ENCODE data around the gene FUNDC2. TPM values are rescaled to one million over a fixed set of nuclear protein-coding genes. Genes with fewer than 3 reads are reported as not detected.

FUNDC2 gene
- total RNA-seq, 4 donors from 2014 or later, result 73.8 to 98.2 (median 95.9) TPM

GRCh38 chrX:155108427-155108826 lies 81.8 kb downstream of the FUNDC2 start:
- no peak for TF ChIP-seq EP300 (IDR thresholded peaks at IDR 0.05)
- no peak for TF ChIP-seq POLR2A (IDR thresholded peaks at IDR 0.05; ENCODE audit: low read depth)
- TF ChIP-seq CTCF (IDR thresholded peaks at IDR 0.05), result no peak
- TF ChIP-seq POLR2AphosphoS5 (IDR thresholded peaks at IDR 0.05), result no peak
- Histone ChIP-seq H3K4me1 (no peaks in the 10 kb centered on the region), H3K9me3 (no peaks in the 10 kb centered on the region), H3K27ac (replicated peaks in 1 of 4) (no peak overlapping the region), H3K4me3 (no peak overlapping the region), H3K27me3 (no peaks in the 10 kb centered on the region), H3K36me3 (peaks cover 0 to 4% (median 0%) of the 10 kb centered on the region in 4 donors)
- no peak for DNase-seq (ENCODE audit: extremely low spot score)
- intact Hi-C loops (cut with DNase I), result no loop called here

Other genes starting within 250 kb of the FUNDC2 start
- 10 to 100 TPM; 28.2 to 46.9 (median 33.3) TPM for gene MPP1, start 221.4 kb upstream of the FUNDC2 start, total RNA-seq
- not detected for gene SMIM9, start 192.2 kb upstream of the FUNDC2 start, total RNA-seq
- gene F8A1, start 140.5 kb upstream of the FUNDC2 start, total RNA-seq, result 10 to 100 TPM in 2 of 4 donors, 1 to 10 TPM in 2; 3.3 to 15.4 (median 8.6) TPM
- gene F8, start 4.1 kb upstream of the FUNDC2 start, total RNA-seq, result 10 to 100 TPM; 17.0 to 30.0 (median 22.3) TPM
- gene CMC4, start 44.3 kb downstream of the FUNDC2 start, total RNA-seq, result 10 to 100 TPM; 28.0 to 36.3 (median 32.9) TPM
- 1 to 10 TPM; 2.5 to 4.4 (median 4.2) TPM for gene MTCP1, start 44.3 kb downstream of the FUNDC2 start, total RNA-seq
- 10 to 100 TPM; 10.9 to 18.8 (median 16.8) TPM for gene BRCC3, start 44.7 kb downstream of the FUNDC2 start, total RNA-seq
- gene VBP1, start 189.6 kb downstream of the FUNDC2 start, total RNA-seq, result 10 to 100 TPM; 26.5 to 41.5 (median 37.7) TPM
- gene RAB39B, start 237.6 kb downstream of the FUNDC2 start, total RNA-seq, result under 1 TPM in 3 of 4 donors, not detected in 1; 0.50 to 0.98 (median 0.84) TPM